T-helper 17 cell (primary cell): Measurements from ENCODE around the gene ZNF18. TPM values are rescaled to one million over a fixed set of nuclear protein-coding genes. Genes with fewer than 3 reads are reported as not detected.

ENCODE experiments used
- ATAC-seq: fragments of 150-1000 bp; cut with Tn5 transposase; 2 replicates; pipeline ENCODE4 v1.10.0; 2021; ENCODE audit warnings: mild to moderate bottlenecking, moderate library complexity
- DNase-seq, 3 donors: peaks; one replicate each; pipeline versions ENCODE4 v3.0.0 to v3.0.0-alpha.2; 2020 to 2021
- H3K9me3 ChIP-seq: one replicate; pipeline ENCODE4 v1.7.0; 2013; ENCODE audit warnings: low read length, mild to moderate bottlenecking; ENCODE audit not compliant: control insufficient read depth, poor library complexity, severe bottlenecking
- H3K27ac Mint-ChIP-seq: one replicate; pipeline ENCODE4 v1.8.0; 2022; ENCODE audit warnings: mild to moderate bottlenecking, moderate library complexity, mixed read lengths
- H3K27me3 Mint-ChIP-seq: one replicate; pipeline ENCODE4 v1.8.0; 2022; ENCODE audit warnings: mixed read lengths
- H3K36me3 Mint-ChIP-seq: one replicate; pipeline ENCODE4 v1.8.0; 2022; ENCODE audit warnings: low read depth, mixed read lengths
- H3K4me1 Mint-ChIP-seq: one replicate; pipeline ENCODE4 v1.8.0; 2022; ENCODE audit warnings: mild to moderate bottlenecking, mixed read lengths
- H3K4me3 Mint-ChIP-seq: one replicate; pipeline ENCODE4 v1.8.0; 2022; ENCODE audit warnings: mild to moderate bottlenecking, moderate library complexity, mixed read lengths
- total RNA-seq, 4 donors: library from RNA in 2 of 4; stranded (reverse) in 2 of 4; gene quantifications; one replicate each; pipeline ENCODE4 v1.2.3 and lab custom pipeline; 2022 to 2026

ZNF18 gene
- total RNA-seq, 2 donors from 2014 or later: 13.9 to 15.0 TPM

DNA sequence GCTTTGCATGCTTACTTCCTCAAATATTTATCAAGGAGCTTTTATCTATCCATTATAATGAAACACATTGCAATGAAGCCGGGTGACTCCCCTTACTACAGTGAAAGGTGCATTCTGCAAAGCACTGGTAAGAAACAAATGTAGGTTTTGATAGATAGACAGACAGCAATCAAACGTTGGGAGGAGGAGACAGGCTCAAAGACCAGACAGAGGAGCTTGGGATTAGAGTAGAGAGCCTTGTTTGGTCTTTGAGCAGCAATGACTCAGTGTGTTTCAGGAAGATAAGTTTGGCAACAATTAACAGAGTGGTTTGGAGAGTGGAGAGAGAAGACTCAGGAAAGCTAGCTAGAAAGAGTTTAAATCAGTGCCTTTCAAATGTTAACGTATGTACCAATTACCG lies 68.8 kb downstream of the ZNF18 start:
- Mint-ChIP-seq H3K4me1 (no peaks in the 10 kb centered on the region), H3K4me3 (no peak overlapping the region), H3K36me3 (no peaks in the 10 kb centered on the region), H3K27ac (no peak overlapping the region), H3K27me3 (peaks cover 9% of the 10 kb centered on the region)
- DNase-seq (no peak), ATAC-seq (no peak)
- H3K9me3 ChIP-seq: no peaks in the 10 kb centered on the region

Other genes with a start within 250 kb of the ZNF18 start
- 10 to 100 TPM; 23.6 to 27.0 TPM for gene MAP2K4, start 23.4 kb upstream of the ZNF18 start, total RNA-seq